Kidney epithelial cell (primary cell): ENCODE results near the gene VPS18. TPM values are rescaled to one million over a fixed set of nuclear protein-coding genes. Genes with fewer than 3 reads are reported as not detected.

Experiments
- DNase-seq: peaks from one replicate; pipeline ENCODE4 v3.0.0-alpha.2; 2010; ENCODE audit warnings: low read depth
- H3K27me3 ChIP-seq: 2 replicates; pipeline ENCODE4 v1.6.0; 2011; ENCODE audit warnings: low read length; ENCODE audit not compliant: control insufficient read depth, insufficient read depth
- H3K36me3 ChIP-seq: 2 replicates; pipeline ENCODE4 v1.5.1; 2011; ENCODE audit warnings: low read length; ENCODE audit not compliant: control insufficient read depth, insufficient read depth
- H3K4me3 ChIP-seq: 2 replicates; pipeline ENCODE4 v1.5.1; 2011; ENCODE audit warnings: low read depth, mild to moderate bottlenecking, control low read depth, low read length
- CTCF ChIP-seq: IDR thresholded peaks from 2 replicates; pipeline ENCODE4 v1.5.1; 2011; ENCODE audit warnings: mild to moderate bottlenecking, moderate library complexity, low read length, control low read depth, inconsistent platforms; ENCODE audit not compliant: insufficient read depth, poor library complexity, severe bottlenecking
- total RNA-seq: library from RNA; depleted of rRNA; stranded (reverse); fragments of >200 nt; gene quantifications from 2 replicates; pipeline ENCODE4 v1.2.3, GENCODE V29; 2015

The VPS18 gene
- total RNA-seq, 1 donor from 2014 or later: 66.0 TPM

GRCh38 chr15:40949756-40950207 lies 55.5 kb downstream of the VPS18 start:
- Histone ChIP-seq H3K4me3 (no peak overlapping the region), H3K36me3 (no peaks in the 10 kb centered on the region), H3K27me3 (no peaks in the 10 kb centered on the region)
- DNase-seq: no peak
- TF ChIP-seq CTCF: no peak

- Histone ChIP-seq H3K36me3 (peaks cover 1% of the 10 kb centered on the region), H3K27me3 (no peaks in the 10 kb centered on the region), H3K4me3 (no peak overlapping the region)
- no peak for DNase-seq
- no peak for TF ChIP-seq CTCF
Observed at GRCh38 chr15:40951764-40952163, 57.5 kb downstream of the VPS18 start.

- TF ChIP-seq CTCF: no peak
- DNase-seq: no peak
- H3K27me3 ChIP-seq: no peaks in the 10 kb centered on the region
- H3K4me3 ChIP-seq: peak overlapping the region; percentile 80
- H3K36me3 ChIP-seq: peaks cover 2% of the 10 kb centered on the region
Observed at GRCh38 chr15:40952301-40952900, 58.2 kb downstream of the VPS18 start.

GRCh38 chr15:40952901-40953712 lies 58.9 kb downstream of the VPS18 start, which contains the start of gene CHAC1:
TSS of gene CHAC1 (plus strand) at chr15:40953471. CDS start at chr15:40953584, 113 bp downstream.
- no peak for TF ChIP-seq CTCF
- no peaks in the 10 kb centered on the region for H3K27me3 ChIP-seq
- DNase-seq: peak; percentile 89
- H3K4me3 ChIP-seq: peak within 1 kb of the TSS; percentile 80
- H3K36me3 ChIP-seq: peaks cover 2% of the 10 kb centered on the region

Other genes starting within 250 kb of the VPS18 start
- 1.3 and 2.7 TPM in 2 replicates for gene RAD51, start 199.3 kb upstream of the VPS18 start, total RNA-seq
- 26.5 and 33.5 TPM in 2 replicates for gene RMDN3, start 139.2 kb upstream of the VPS18 start, total RNA-seq
- gene GCHFR, start 130.4 kb upstream of the VPS18 start, total RNA-seq: 13.2 and 24.9 TPM in 2 replicates
- 1.2 and 1.4 TPM in 2 replicates for gene C15orf62, start 124.5 kb upstream of the VPS18 start, total RNA-seq
- gene ZFYVE19, start 87.4 kb upstream of the VPS18 start, total RNA-seq: 21.8 and 34.7 TPM in 2 replicates
- 20.0 and 59.2 TPM in 2 replicates for gene DNAJC17, start 87.0 kb upstream of the VPS18 start, total RNA-seq
- not detected in 2 replicates for gene PPP1R14D, start 65.7 kb upstream of the VPS18 start, total RNA-seq
- gene SPINT1, start 50.4 kb upstream of the VPS18 start, total RNA-seq: 306 and 342 TPM in 2 replicates
- gene RHOV, start 20.2 kb upstream of the VPS18 start, total RNA-seq: 2.0 and 3.6 TPM in 2 replicates
- gene DLL4, start 34.9 kb downstream of the VPS18 start, total RNA-seq: 0.50 and 0.82 TPM in 2 replicates
- gene CHAC1, start 59.0 kb downstream of the VPS18 start, total RNA-seq: 84.4 and 86.3 TPM in 2 replicates
- 26.7 and 58.7 TPM in 2 replicates for gene INO80, start 221.8 kb downstream of the VPS18 start, total RNA-seq